Renal pelvis (tissue), 4 donors: ENCODE results near the gene SLC6A9. TPM values are rescaled to one million over a fixed set of nuclear protein-coding genes. Genes with fewer than 3 reads are reported as not detected.

ENCODE experiments used
- DNase-seq: peaks from one replicate; pipeline ENCODE4 v3.0.0-alpha.2; 2013
- polyA plus RNA-seq, 3 donors: library from polyadenylated mRNA; unstranded; fragments of 120-200 nt; gene quantifications; one replicate each; pipeline ENCODE4 v1.2.1, GENCODE V29; 2013; ENCODE audit not compliant: insufficient read length in 3 of 3

SLC6A9 gene
- polyA plus RNA-seq, 3 donors, result 6.7 to 8.1 (median 6.9) TPM

- no peak for DNase-seq
Measured at GRCh38 chr1:43973981-43974442, 57.2 kb downstream of the SLC6A9 start.

GRCh38 chr1:43971336-43971980 is 59.8 kb downstream of the SLC6A9 start:
- DNase-seq, result no peak

GRCh38 chr1:43970911-43971310 is 60.4 kb downstream of the SLC6A9 start:
- DNase-seq, result no peak

GRCh38 chr1:43970502-43970901 is 60.8 kb downstream of the SLC6A9 start:
- no peak for DNase-seq

GRCh38 chr1:43969746-43970466 is 61.4 kb downstream of the SLC6A9 start, which contains the start of gene DPH2:
Gene DPH2 (plus strand): TSS chr1:43970010. CDS start chr1:43970176, 166 bp downstream.
- peak; percentile 98 for DNase-seq

GRCh38 chr1:43969416-43969745 is 61.9 kb downstream of the SLC6A9 start:
- DNase-seq, result no peak

GRCh38 chr1:43968348-43968948 is 62.8 kb downstream of the SLC6A9 start:
- DNase-seq, result no peak

- DNase-seq, result no peak
Measured at GRCh38 chr1:43965316-43965715, 65.9 kb downstream of the SLC6A9 start.

GRCh38 chr1:43963890-43964289 is 67.4 kb downstream of the SLC6A9 start:
- DNase-seq, result no peak

GRCh38 chr1:43963006-43963405 is 68.3 kb downstream of the SLC6A9 start:
- DNase-seq, result no peak

- no peak for DNase-seq
Measured at GRCh38 chr1:43962324-43962723, 68.9 kb downstream of the SLC6A9 start.

GRCh38 chr1:43961692-43962091 is 69.6 kb downstream of the SLC6A9 start:
- DNase-seq, result no peak

- DNase-seq, result no peak
Measured at GRCh38 chr1:43960798-43961197, 70.5 kb downstream of the SLC6A9 start.

- DNase-seq, result no peak
Measured at GRCh38 chr1:43958351-43959255, 72.7 kb downstream of the SLC6A9 start.

GRCh38 chr1:43957407-43958040 is 73.7 kb downstream of the SLC6A9 start:
- no peak for DNase-seq

GRCh38 chr1:43956234-43956633 is 75.0 kb downstream of the SLC6A9 start:
- no peak for DNase-seq

- no peak for DNase-seq
Measured at GRCh38 chr1:43954036-43954435, 77.2 kb downstream of the SLC6A9 start.

- DNase-seq, result no peak
Measured at GRCh38 chr1:43953361-43953760, 77.9 kb downstream of the SLC6A9 start.

GRCh38 chr1:43952731-43953346 is 78.4 kb downstream of the SLC6A9 start:
- no peak for DNase-seq

GRCh38 chr1:43951021-43951985 is 80.0 kb downstream of the SLC6A9 start:
- DNase-seq, result no peak
